ENCODE measurements around the gene ITPR2.

DNA sequence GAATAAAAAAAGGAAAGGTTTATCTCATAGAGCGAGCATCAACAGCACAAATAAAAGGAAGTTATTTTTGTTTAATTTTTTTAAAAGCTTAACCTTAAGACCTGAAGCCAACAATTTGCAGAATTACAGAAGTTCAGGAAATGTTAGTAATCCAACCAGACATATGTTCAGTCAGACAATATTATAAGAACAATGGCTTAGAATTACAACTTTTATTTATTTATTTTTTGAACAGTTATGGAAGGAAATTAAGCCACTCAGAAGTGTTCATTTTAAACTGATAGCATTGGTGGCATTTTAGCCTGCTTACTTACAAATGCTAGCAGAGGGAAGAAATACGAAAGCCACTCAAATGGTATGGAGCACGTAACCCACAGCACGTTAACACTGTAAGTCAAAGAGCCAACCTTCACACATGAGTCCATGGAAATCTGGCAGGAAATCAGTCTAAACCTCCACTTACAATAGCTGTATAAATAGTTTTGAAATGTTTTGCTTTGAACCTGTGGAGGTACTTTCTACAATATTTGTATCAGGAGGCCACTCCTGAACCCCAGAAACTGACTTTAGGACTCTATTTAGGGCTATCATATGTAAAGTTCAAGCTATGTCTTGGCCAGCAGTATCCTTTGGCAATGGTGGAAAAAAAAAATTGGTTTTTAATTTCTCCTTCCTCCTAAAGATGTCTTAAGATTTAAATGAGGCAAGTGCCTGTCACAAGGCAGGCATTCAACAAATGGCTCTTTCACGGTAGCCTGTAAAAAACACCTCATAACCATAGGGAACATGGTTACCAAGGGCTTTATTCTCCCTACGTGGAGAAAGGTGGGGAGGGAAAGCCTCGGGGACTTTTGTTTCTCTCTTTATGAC is 102.3 kb downstream of the ITPR2 start:
- TF ChIP-seq, protein P1, sequence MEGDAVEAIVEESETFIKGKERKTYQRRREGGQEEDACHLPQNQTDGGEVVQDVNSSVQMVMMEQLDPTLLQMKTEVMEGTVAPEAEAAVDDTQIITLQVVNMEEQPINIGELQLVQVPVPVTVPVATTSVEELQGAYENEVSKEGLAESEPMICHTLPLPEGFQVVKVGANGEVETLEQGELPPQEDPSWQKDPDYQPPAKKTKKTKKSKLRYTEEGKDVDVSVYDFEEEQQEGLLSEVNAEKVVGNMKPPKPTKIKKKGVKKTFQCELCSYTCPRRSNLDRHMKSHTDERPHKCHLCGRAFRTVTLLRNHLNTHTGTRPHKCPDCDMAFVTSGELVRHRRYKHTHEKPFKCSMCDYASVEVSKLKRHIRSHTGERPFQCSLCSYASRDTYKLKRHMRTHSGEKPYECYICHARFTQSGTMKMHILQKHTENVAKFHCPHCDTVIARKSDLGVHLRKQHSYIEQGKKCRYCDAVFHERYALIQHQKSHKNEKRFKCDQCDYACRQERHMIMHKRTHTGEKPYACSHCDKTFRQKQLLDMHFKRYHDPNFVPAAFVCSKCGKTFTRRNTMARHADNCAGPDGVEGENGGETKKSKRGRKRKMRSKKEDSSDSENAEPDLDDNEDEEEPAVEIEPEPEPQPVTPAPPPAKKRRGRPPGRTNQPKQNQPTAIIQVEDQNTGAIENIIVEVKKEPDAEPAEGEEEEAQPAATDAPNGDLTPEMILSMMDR (conservative IDR thresholded peaks at IDR 0.05; ENCODE audit: low read length), result no peak
- no peak for TF ChIP-seq EZH2phosphoT487 (IDR thresholded peaks at IDR 0.05; ENCODE audit: borderline replicate concordance, low read depth, low read length)
